Tibial nerve (tissue), 3 donors: ENCODE data around the gene ZFPL1.

Source experiments
- POLR2A ChIP-seq, 2 donors: fragments of 450-650 bp; IDR thresholded peaks; one replicate each; pipeline ENCODE4 v1.6.1; 2017; ENCODE audit warnings: antibody characterized with exemption in 2 of 2, mild to moderate bottlenecking in 2 of 2, moderate library complexity in 2 of 2
- TF ChIP-seq, protein P1 (sequence below), 5 experiments: fragments of 200-600 bp in 3 of 5; fragments of 450-650 bp in 2 of 5; sonication (generic) in 3 of 5; IDR thresholded peaks; one replicate each; pipeline ENCODE4 v1.5.1; 2016 to 2019; ENCODE audit warnings: antibody characterized with exemption in 5 of 5, mild to moderate bottlenecking in 3 of 5, moderate library complexity in 2 of 5

DNA sequence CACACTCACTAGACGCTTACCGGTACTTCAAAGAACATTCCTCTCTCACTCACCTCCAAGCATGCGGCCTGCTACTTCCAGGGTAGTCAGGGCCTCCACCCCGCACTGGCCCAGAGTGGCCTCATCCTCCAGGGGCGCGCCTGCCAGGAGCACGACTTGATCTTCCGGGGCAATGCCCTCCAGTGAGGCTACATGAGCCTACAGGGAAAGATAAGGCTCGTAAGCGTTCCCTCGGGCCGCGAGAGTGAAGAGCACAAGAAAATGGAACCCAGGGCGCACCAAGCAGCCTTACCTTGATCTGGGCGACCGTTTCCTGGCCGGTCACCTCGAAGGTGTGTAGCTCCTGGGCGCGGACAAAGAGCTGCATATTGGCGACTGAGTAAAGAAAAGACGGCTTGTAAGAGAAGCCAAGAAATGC is 37.4 kb downstream of the ZFPL1 start:
- TF ChIP-seq POLR2A (IDR thresholded peaks at IDR 0.05) = no peak
- TF ChIP-seq, protein P1, sequence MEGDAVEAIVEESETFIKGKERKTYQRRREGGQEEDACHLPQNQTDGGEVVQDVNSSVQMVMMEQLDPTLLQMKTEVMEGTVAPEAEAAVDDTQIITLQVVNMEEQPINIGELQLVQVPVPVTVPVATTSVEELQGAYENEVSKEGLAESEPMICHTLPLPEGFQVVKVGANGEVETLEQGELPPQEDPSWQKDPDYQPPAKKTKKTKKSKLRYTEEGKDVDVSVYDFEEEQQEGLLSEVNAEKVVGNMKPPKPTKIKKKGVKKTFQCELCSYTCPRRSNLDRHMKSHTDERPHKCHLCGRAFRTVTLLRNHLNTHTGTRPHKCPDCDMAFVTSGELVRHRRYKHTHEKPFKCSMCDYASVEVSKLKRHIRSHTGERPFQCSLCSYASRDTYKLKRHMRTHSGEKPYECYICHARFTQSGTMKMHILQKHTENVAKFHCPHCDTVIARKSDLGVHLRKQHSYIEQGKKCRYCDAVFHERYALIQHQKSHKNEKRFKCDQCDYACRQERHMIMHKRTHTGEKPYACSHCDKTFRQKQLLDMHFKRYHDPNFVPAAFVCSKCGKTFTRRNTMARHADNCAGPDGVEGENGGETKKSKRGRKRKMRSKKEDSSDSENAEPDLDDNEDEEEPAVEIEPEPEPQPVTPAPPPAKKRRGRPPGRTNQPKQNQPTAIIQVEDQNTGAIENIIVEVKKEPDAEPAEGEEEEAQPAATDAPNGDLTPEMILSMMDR (IDR thresholded peaks at IDR 0.05) = no peak
